Measurements from ENCODE around the gene SORCS1.

DNA sequence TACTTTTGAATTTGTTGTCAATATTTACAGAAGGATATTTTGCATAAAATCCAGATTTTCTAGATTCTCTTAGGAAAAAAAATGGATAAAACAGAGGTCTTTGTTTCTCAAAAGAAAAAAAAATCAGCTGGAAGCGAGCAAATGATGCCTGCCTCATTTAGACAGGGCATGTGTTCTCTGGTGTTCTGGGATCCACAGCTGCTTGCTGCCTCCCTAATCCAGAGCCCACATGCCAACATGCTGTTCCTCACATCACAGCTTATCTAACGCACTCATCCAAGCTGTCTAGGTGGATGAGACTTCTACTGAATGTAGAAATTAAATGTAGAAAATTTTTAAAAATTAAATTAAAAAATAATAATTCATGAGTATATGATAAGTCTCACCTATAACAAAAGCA lies 630.1 kb downstream of the SORCS1 start:
- no peak for TF ChIP-seq CTCF (tag by site-specific recombination; IDR thresholded peaks at IDR 0.05)
- TF ChIP-seq, protein P1, sequence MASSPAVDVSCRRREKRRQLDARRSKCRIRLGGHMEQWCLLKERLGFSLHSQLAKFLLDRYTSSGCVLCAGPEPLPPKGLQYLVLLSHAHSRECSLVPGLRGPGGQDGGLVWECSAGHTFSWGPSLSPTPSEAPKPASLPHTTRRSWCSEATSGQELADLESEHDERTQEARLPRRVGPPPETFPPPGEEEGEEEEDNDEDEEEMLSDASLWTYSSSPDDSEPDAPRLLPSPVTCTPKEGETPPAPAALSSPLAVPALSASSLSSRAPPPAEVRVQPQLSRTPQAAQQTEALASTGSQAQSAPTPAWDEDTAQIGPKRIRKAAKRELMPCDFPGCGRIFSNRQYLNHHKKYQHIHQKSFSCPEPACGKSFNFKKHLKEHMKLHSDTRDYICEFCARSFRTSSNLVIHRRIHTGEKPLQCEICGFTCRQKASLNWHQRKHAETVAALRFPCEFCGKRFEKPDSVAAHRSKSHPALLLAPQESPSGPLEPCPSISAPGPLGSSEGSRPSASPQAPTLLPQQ (tag by site-specific recombination; IDR thresholded peaks at IDR 0.05): no peak
- TF ChIP-seq ZNF138 (tag by site-specific recombination; IDR thresholded peaks at IDR 0.05; ENCODE audit: borderline replicate concordance): no peak
- TF ChIP-seq, protein P2, sequence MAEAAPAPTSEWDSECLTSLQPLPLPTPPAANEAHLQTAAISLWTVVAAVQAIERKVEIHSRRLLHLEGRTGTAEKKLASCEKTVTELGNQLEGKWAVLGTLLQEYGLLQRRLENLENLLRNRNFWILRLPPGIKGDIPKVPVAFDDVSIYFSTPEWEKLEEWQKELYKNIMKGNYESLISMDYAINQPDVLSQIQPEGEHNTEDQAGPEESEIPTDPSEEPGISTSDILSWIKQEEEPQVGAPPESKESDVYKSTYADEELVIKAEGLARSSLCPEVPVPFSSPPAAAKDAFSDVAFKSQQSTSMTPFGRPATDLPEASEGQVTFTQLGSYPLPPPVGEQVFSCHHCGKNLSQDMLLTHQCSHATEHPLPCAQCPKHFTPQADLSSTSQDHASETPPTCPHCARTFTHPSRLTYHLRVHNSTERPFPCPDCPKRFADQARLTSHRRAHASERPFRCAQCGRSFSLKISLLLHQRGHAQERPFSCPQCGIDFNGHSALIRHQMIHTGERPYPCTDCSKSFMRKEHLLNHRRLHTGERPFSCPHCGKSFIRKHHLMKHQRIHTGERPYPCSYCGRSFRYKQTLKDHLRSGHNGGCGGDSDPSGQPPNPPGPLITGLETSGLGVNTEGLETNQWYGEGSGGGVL (tag by site-specific recombination; IDR thresholded peaks at IDR 0.05): no peak
- TF ChIP-seq ZNF777 (tag by site-specific recombination; IDR thresholded peaks at IDR 0.05; ENCODE audit: borderline replicate concordance): no peak
- no peak for TF ChIP-seq ZNF530 (tag by site-specific recombination; IDR thresholded peaks at IDR 0.05; ENCODE audit: low read depth)
- TF ChIP-seq, protein P3, sequence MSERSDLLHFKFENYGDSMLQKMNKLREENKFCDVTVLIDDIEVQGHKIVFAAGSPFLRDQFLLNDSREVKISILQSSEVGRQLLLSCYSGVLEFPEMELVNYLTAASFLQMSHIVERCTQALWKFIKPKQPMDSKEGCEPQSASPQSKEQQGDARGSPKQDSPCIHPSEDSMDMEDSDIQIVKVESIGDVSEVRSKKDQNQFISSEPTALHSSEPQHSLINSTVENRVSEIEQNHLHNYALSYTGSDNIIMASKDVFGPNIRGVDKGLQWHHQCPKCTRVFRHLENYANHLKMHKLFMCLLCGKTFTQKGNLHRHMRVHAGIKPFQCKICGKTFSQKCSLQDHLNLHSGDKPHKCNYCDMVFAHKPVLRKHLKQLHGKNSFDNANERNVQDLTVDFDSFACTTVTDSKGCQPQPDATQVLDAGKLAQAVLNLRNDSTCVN (tag by site-specific recombination; optimal IDR thresholded peaks at IDR 0.05): no peak
- no peak for TF ChIP-seq YY1 (tag by site-specific recombination; IDR thresholded peaks at IDR 0.05)
- TF ChIP-seq ZNF239 (tag by site-specific recombination; IDR thresholded peaks at IDR 0.05): no peak

All from HEK293 (cell line).